ENCODE results near the gene SLC22A2. TPM values are rescaled to one million over a fixed set of nuclear protein-coding genes. Genes with fewer than 3 reads are reported as not detected.

Gene SLC22A2
- total and polyA plus RNA-seq, 9 of the 15 experiments (the other 6 are each of a cell fraction or from before 2014, with no cell fraction given): not detected

DNA sequence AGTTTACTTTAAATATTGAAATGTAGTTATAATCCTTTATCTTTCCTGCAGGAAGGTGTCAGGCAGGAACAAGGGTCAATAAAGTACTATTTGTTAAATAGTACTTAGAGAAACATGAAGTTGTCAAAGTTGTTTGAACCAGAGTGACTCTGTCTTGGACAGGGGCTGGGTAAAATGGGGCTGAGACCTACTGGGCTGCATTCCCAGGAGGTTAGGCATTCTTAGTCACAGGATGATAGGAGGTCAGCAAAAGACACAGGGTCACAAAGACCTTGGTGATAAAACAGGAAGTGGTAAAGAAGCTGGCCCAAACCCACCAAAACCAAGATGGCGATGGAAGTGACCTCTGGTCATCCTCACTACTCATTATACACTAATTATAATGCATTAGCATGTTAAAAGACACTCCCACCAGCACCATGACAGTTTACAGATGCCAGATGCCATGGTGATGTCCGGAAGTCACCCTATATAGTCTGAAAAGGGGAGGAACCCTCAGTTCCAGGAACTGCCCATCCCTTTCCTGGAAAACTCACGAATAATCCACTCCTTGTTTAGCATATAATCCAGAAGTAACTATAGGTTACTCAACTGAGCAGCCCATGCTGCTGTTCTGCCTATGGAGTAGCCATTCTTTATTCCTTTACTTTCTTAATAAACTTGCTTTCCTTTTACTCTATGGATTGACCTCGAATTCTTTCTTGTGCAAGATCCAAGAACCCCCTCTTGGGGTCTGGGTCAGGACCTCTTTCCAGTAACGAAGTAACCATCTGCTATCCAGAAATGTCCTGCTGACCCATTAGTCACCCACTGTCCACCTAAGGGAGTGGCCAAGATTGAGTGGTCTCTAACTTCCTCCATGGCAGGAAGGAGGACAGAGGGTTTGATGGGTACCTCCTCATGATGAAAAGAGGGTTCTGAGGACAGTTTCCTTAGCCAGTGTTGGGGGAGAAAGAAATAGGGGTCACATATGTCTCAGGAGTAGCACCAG, 19.6 kb downstream of the SLC22A2 start (continued):
- TF ChIP-seq TRIM24 (IDR thresholded peaks at IDR 0.05): no peak
- TF ChIP-seq RBM39 (optimal IDR thresholded peaks at IDR 0.05; ENCODE audit: low read depth, low read length): no peak

DNA sequence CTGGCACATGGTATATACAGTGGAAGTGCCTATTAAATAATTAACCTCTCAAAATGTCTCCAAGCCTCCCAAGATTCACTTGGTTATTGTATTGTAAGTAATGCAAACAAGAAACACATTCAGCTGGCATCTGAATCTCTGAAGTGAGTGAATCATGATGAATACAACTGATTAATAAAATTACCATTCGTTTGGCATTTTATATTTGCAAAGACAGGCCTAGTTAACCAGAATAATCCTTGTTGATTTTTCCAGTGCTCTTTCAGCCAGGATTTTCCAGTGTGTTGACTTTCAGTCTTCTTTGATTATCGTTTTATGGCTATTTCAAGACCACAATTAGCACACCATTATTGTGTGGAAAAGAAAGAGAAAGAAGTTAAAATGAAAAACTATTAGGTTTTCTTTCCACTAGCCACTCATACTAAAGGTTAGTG, 20.3 kb downstream of the SLC22A2 start:
- H3K4me3 ChIP-seq: no peak overlapping the region
- ChIA-PET POLR2A (no interaction called here), CTCF (ENCODE audit: low intra/inter-chr PET ratio) (no interaction called here)
- H3K4me1 ChIP-seq (replicated peaks in 1 of 2; ENCODE audit: control insufficient read depth in 2 of 2, insufficient read depth in 2 of 2, low read length in 2 of 2): peaks cover 0 to 5% of the 10 kb centered on the region in 2 experiments; a peak in 2 of 5 replicates
- H3K9me1 ChIP-seq (ENCODE audit: control insufficient read depth, insufficient read depth, low read length): no peaks in the 10 kb centered on the region
- H3K27ac ChIP-seq (ENCODE audit: extremely low read depth, low read depth, low read length): peak overlapping the region; percentile 8; the same call in 1 of the 3 replicates
- H3K4me2 ChIP-seq (ENCODE audit: insufficient read depth, low read length): no peak overlapping the region
- DNase-seq (ENCODE audit: extremely low read depth in 1 of 4, low spot score in 3 of 4) (no peak), FAIRE-seq (no peak), ATAC-seq (no peak)
- no peaks in the 10 kb centered on the region for H3K79me2 ChIP-seq (ENCODE audit: control insufficient read depth, insufficient read depth, low read length)
- H3K9me3 ChIP-seq (replicated peaks; ENCODE audit: control insufficient read depth, insufficient read depth, low read depth, low read length): 0 out of 2 replicates have a peak, but pooled peaks cover 5% of the 10 kb centered on the region
- in situ Hi-C loops (cut with MboI): no loop called here
- no peak overlapping the region for H3K9ac ChIP-seq (ENCODE audit: insufficient read depth in 1 of 2, low read depth in 2 of 2, low read length in 2 of 2)
- H3K27me3 ChIP-seq (ENCODE audit: control insufficient read depth in 2 of 2, insufficient read depth in 2 of 2, low read length in 2 of 2): no peaks in the 10 kb centered on the region
- WGBS (ENCODE audit: insufficient coverage, low coverage, missing lambda C conversion rate): 3% methylated on average over 2 of the region's 2 CpGs
- no peaks in the 10 kb centered on the region for H4K20me1 ChIP-seq (replicated peaks; ENCODE audit: control insufficient read depth, insufficient read depth, low read length)
- no TSS peak for BruUV-seq (replicated peaks)
- H2AFZ ChIP-seq (ENCODE audit: low read depth, low read length): no peak overlapping the region
- TF ChIP-seq ERF (CRISPR knock-in tag; IDR thresholded peaks at IDR 0.05): no peak
- TF ChIP-seq, protein P1, sequence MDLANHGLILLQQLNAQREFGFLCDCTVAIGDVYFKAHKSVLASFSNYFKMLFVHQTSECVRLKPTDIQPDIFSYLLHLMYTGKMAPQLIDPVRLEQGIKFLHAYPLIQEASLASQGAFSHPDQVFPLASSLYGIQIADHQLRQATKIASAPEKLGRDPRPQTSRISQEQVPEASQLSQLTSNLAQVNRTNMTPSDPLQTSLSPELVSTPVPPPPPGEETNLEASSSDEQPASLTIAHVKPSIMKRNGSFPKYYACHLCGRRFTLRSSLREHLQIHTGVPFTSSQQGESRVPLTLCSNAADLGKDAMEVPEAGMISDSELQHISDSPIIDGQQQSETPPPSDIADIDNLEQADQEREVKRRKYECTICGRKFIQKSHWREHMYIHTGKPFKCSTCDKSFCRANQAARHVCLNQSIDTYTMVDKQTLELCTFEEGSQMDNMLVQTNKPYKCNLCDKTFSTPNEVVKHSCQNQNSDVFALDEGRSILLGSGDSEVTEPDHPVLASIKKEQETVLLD (IDR thresholded peaks at IDR 0.05): no peak
- TF ChIP-seq, protein P2, sequence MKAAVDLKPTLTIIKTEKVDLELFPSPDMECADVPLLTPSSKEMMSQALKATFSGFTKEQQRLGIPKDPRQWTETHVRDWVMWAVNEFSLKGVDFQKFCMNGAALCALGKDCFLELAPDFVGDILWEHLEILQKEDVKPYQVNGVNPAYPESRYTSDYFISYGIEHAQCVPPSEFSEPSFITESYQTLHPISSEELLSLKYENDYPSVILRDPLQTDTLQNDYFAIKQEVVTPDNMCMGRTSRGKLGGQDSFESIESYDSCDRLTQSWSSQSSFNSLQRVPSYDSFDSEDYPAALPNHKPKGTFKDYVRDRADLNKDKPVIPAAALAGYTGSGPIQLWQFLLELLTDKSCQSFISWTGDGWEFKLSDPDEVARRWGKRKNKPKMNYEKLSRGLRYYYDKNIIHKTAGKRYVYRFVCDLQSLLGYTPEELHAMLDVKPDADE (conservative IDR thresholded peaks at IDR 0.05; ENCODE audit: control insufficient read depth, low read depth, low read length): no peak
- TF ChIP-seq, protein P3, sequence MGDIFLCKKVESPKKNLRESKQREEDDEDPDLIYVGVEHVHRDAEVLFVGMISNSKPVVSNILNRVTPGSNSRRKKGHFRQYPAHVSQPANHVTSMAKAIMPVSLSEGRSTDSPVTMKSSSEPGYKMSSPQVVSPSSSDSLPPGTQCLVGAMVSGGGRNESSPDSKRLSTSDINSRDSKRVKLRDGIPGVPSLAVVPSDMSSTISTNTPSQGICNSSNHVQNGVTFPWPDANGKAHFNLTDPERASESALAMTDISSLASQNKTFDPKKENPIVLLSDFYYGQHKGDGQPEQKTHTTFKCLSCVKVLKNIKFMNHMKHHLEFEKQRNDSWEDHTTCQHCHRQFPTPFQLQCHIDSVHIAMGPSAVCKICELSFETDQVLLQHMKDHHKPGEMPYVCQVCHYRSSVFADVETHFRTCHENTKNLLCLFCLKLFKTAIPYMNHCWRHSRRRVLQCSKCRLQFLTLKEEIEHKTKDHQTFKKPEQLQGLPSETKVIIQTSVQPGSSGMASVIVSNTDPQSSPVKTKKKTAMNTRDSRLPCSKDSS (IDR thresholded peaks at IDR 0.05; ENCODE audit: low read depth, partially characterized antibody): no peak
- TF ChIP-seq GTF2E2 (tag; IDR thresholded peaks at IDR 0.05): no peak
- TF ChIP-seq ZNF282 (CRISPR knock-in tag; IDR thresholded peaks at IDR 0.05): no peak
- no peak for TF ChIP-seq PTRF (tag; IDR thresholded peaks at IDR 0.05)
- TF ChIP-seq ZNF436 (CRISPR knock-in tag; IDR thresholded peaks at IDR 0.05): no peak
- TF ChIP-seq ZNF316 (IDR thresholded peaks at IDR 0.05): no peak
- TF ChIP-seq MAFG (tag; conservative IDR thresholded peaks at IDR 0.05): no peak
- no peak for TF ChIP-seq SREBF2 (CRISPR knock-in tag; IDR thresholded peaks at IDR 0.05)
- TF ChIP-seq HNRNPK (IDR thresholded peaks at IDR 0.05; ENCODE audit: low read depth, low read length, poor library complexity, severe bottlenecking): no peak
- TF ChIP-seq SMARCE1 (IDR thresholded peaks at IDR 0.05): no peak
- no peaks in the 10 kb centered on the region for H3K36me3 ChIP-seq (ENCODE audit: control insufficient read depth, insufficient read depth, low read length)
- intact Hi-C loops (cut with micrococcal nuclease): no loop called here

All from K562 (cell line).